UCSD-AML1 (cell line): ENCODE data around the gene AGTR1.
"Not testable (repeated sequence)": the region's sequence is repeated elsewhere in the genome, so short reads cannot be mapped to it uniquely, and the experiment has no call there.

Experiments
- DNase-seq: peaks from one replicate; lab custom pipeline; 2025; ENCODE audit not compliant: unreplicated experiment; lab: John Stamatoyannopoulos, UW

The AGTR1 gene

GRCh38 chr3:148757238-148758215 lies 59.8 kb downstream of the AGTR1 start:
- no peak for DNase-seq

- no peak for DNase-seq
These were observed 60.7 kb downstream of the AGTR1 start for GRCh38 chr3:148758303-148758884.

- DNase-seq, result no peak
These were observed 61.7 kb downstream of the AGTR1 start for GRCh38 chr3:148759430-148759829.

GRCh38 chr3:148763156-148763680 lies 65.5 kb downstream of the AGTR1 start:
- DNase-seq, result no peak

GRCh38 chr3:148763986-148764935 lies 66.6 kb downstream of the AGTR1 start:
- DNase-seq, result no peak

- DNase-seq, result no peak
These were observed 74.7 kb downstream of the AGTR1 start for GRCh38 chr3:148772361-148772760.

- no peak for DNase-seq
These were observed 75.1 kb downstream of the AGTR1 start for GRCh38 chr3:148772835-148773234.

GRCh38 chr3:148773805-148774204 lies 76.1 kb downstream of the AGTR1 start:
- DNase-seq, result no peak

GRCh38 chr3:148778926-148779325 lies 81.2 kb downstream of the AGTR1 start:
- no peak for DNase-seq

GRCh38 chr3:148785026-148785425 lies 87.3 kb downstream of the AGTR1 start:
- DNase-seq, result not testable (repeated sequence)

GRCh38 chr3:148786159-148786558 lies 88.5 kb downstream of the AGTR1 start:
- not testable (repeated sequence) for DNase-seq

- DNase-seq, result no peak
These were observed 91.4 kb downstream of the AGTR1 start for GRCh38 chr3:148789146-148789545.

GRCh38 chr3:148789906-148790305 lies 92.2 kb downstream of the AGTR1 start:
- no peak for DNase-seq

- no peak for DNase-seq
These were observed 92.7 kb downstream of the AGTR1 start for GRCh38 chr3:148790370-148790769.

- DNase-seq, result no peak
These were observed 93.4 kb downstream of the AGTR1 start for GRCh38 chr3:148790851-148791735.

- DNase-seq, result no peak
These were observed 94.2 kb downstream of the AGTR1 start for GRCh38 chr3:148791920-148792319.

GRCh38 chr3:148792516-148792915 lies 94.8 kb downstream of the AGTR1 start:
- no peak for DNase-seq
